ENCODE data around the gene RNASEH2B. TPM values are rescaled to one million over a fixed set of nuclear protein-coding genes. Genes with fewer than 3 reads are reported as not detected.

The RNASEH2B gene
- total RNA-seq, 1 donor from 2014 or later = 23.6 TPM

GRCh38 chr13:51005566-51005965, 96.0 kb downstream of the RNASEH2B start:
- Histone ChIP-seq H3K4me2 (ENCODE audit: low read length) (no peak overlapping the region), H3K9me3 (ENCODE audit: insufficient read depth, low read depth, low read length) (no peaks in the 10 kb centered on the region), H2AFZ (ENCODE audit: low read depth, low read length) (no peak overlapping the region), H3K27me3 (ENCODE audit: insufficient read depth, low read length) (peaks cover 14% of the 10 kb centered on the region), H3K36me3 (ENCODE audit: insufficient read depth, low read length) (no peaks in the 10 kb centered on the region), H4K20me1 (ENCODE audit: insufficient read depth, low read length) (no peaks in the 10 kb centered on the region), H3K9ac (ENCODE audit: low read length) (no peak overlapping the region), H3K27ac (ENCODE audit: low read depth, low read length) (no peak overlapping the region), H3K4me1 (ENCODE audit: insufficient read depth, low read length) (peaks cover 2% of the 10 kb centered on the region), H3K79me2 (ENCODE audit: insufficient read depth, low read length) (no peaks in the 10 kb centered on the region), H3K4me3 (ENCODE audit: insufficient read depth, low read depth, low read length) (no peak overlapping the region)
- no peak for DNase-seq (ENCODE audit: low read depth)
- peaks cover 4% of the 10 kb centered on the region for H3K4me1 Mint-ChIP-seq (ENCODE audit: low read depth, unreplicated experiment)
- H3K4me3 Mint-ChIP-seq (ENCODE audit: unreplicated experiment) = no peak overlapping the region
- peaks cover 1% of the 10 kb centered on the region for H3K36me3 Mint-ChIP-seq (ENCODE audit: low read depth, unreplicated experiment)
- no peak overlapping the region for H3K27ac Mint-ChIP-seq (ENCODE audit: unreplicated experiment)
- no peak for FAIRE-seq
- peaks cover 10% of the 10 kb centered on the region for H3K9me3 Mint-ChIP-seq (ENCODE audit: unreplicated experiment)
- TF ChIP-seq CTCF (IDR thresholded peaks at IDR 0.05; ENCODE audit: insufficient read depth, low read depth, low read length) = no peak
- no peak for TF ChIP-seq EZH2 (IDR thresholded peaks at IDR 0.05; ENCODE audit: insufficient read depth, low read length)
- H3K27me3 Mint-ChIP-seq (ENCODE audit: low read depth, unreplicated experiment) = peaks cover 19% of the 10 kb centered on the region

Other genes starting within 250 kb of the RNASEH2B start
- gene DLEU7, start 66.1 kb upstream of the RNASEH2B start, total RNA-seq = 0.43 and 0.57 TPM in 2 replicates
- gene C13orf42, start 201.5 kb downstream of the RNASEH2B start, total RNA-seq = not detected in 2 replicates